Adipose tissue (tissue), 3 donors: ENCODE results near the gene SBK3. TPM values are rescaled to one million over a fixed set of nuclear protein-coding genes. Genes with fewer than 3 reads are reported as not detected.
"Not testable (repeated sequence)": the region's sequence is repeated elsewhere in the genome, so short reads cannot be mapped to it uniquely, and the experiment has no call there.

ENCODE experiments used
- H3K27ac ChIP-seq: one replicate; pipeline ENCODE4 v1.5.1; 2013; ENCODE audit warnings: low read depth, low read length
- WGBS, 3 donors: extraction: QIAGEN DNeasy Blood & Tissue Kit; methylation state at CpG; one replicate each; pipeline ENCODE4 v1.1.7; 2013; 5-methylcytosine and 5-hydroxymethylcytosine counted together
- polyA plus RNA-seq, 3 donors: library from polyadenylated mRNA; stranded (reverse); fragments of 200-250 nt; gene quantifications; one replicate each; pipeline ENCODE4 v1.2.3, GENCODE V29; 2013
- donor health status: healthy with polysubstance abuse.
- donor health status: Bipolar disorder and iron deficiency.
- donor health status: healthy.

Gene SBK3, protein sequence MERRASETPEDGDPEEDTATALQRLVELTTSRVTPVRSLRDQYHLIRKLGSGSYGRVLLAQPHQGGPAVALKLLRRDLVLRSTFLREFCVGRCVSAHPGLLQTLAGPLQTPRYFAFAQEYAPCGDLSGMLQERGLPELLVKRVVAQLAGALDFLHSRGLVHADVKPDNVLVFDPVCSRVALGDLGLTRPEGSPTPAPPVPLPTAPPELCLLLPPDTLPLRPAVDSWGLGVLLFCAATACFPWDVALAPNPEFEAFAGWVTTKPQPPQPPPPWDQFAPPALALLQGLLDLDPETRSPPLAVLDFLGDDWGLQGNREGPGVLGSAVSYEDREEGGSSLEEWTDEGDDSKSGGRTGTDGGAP
- polyA plus RNA-seq, result 1 to 10 TPM in 2 of 3 donors, under 1 TPM in 1; 0.29 to 1.6 (median 1.2) TPM

GRCh38 chr19:55545443-55545842 is at the start of gene SBK3:
TSS of gene SBK3 (minus strand) at chr19:55545543. CDS start at chr19:55545543, 0 bp downstream.
- WGBS, 3 donors, result 58 to 89% (median 84%) methylated on average over 5 to 10 of the region's 10 CpGs
- H3K27ac ChIP-seq, result no peak within 1 kb of the TSS

GRCh38 chr19:55593096-55593772 is 47.9 kb upstream of the SBK3 start:
- WGBS, 3 donors, result 89% methylated on average over 39 to 68 of the region's 68 CpGs

GRCh38 chr19:55592391-55593090 is 47.2 kb upstream of the SBK3 start:
- no peak overlapping the region for H3K27ac ChIP-seq
- WGBS, 3 donors, result 91 to 93% (median 92%) methylated on average over 41 to 73 of the region's 73 CpGs

More at GRCh38 chr19:55593096-55593772, 47.9 kb upstream of the SBK3 start:
- no peak overlapping the region for H3K27ac ChIP-seq

- no peak overlapping the region for H3K27ac ChIP-seq
- 79 to 88% (median 83%) methylated on average over 10 of the region's 10 CpGs for WGBS, 3 donors
Observed at GRCh38 chr19:55591555-55591954, 46.2 kb upstream of the SBK3 start.

DNA sequence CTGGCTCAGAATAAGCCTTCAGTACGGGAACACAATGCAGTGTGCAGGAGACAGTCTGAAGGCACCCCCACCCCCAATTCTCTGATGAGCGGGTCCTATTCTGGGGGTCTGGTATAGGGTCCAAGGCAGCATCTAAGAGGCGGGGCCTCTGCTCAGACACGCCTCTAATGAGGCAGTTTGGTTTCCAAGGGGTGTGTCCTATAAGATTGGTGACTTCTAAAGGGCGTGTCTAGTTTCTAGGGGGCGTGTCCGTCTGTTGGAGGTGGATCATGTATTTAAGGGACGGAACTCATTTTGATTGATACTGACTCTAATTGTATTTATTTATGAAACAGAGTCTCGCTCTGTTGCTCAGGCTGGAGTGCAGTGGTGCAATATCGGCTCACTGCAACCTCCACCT is 45.3 kb upstream of the SBK3 start:
- 82 to 87% (median 82%) methylated on average over 10 of the region's 10 CpGs for WGBS, 3 donors
- H3K27ac ChIP-seq, result no peak overlapping the region

DNA sequence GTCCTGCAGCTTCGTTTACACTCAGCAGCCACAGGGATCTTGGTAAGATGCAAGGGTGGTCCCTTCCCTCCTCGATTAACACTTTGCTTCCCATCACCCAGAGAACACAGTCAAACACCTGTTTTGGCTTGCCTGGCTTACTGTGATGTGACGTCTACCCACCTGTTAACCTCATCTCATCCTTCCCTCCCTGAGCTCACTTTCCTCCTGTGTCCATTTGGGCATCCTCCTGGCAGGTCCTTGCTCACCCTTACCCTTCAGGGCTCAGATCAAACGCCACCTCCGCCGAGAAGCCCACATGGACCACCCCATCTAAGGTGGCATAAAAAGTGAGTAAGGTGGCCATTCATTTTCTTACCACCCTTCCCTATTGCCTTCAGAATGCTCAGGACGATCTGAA is 44.8 kb upstream of the SBK3 start:
- 49 to 62% (median 59%) methylated on average over 7 of the region's 7 CpGs for WGBS, 3 donors

DNA sequence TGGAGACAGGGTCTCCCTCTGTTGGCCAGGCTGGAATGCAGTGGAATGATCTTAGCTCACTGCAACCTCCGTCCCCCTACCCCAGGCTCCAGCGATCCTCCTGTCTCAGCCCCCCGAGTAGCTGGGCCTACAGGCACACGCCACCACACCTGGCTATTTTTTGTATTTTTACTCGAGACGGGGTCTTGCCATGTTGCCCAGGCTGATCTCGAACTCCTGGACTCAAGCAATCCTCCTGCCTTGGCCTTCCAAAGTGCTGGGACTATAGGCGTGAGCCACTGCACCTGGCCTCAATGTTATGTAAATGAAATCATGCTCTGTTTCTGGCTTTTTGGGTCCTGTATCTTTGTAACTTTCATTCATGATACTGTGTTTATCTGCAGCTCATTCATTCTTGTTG is 43.4 kb upstream of the SBK3 start:
- WGBS, 3 donors, result 84 to 94% (median 93%) methylated on average over 8 of the region's 8 CpGs

More for the DNA sequence above, 44.8 kb upstream of the SBK3 start:
- no peak overlapping the region for H3K27ac ChIP-seq

DNA sequence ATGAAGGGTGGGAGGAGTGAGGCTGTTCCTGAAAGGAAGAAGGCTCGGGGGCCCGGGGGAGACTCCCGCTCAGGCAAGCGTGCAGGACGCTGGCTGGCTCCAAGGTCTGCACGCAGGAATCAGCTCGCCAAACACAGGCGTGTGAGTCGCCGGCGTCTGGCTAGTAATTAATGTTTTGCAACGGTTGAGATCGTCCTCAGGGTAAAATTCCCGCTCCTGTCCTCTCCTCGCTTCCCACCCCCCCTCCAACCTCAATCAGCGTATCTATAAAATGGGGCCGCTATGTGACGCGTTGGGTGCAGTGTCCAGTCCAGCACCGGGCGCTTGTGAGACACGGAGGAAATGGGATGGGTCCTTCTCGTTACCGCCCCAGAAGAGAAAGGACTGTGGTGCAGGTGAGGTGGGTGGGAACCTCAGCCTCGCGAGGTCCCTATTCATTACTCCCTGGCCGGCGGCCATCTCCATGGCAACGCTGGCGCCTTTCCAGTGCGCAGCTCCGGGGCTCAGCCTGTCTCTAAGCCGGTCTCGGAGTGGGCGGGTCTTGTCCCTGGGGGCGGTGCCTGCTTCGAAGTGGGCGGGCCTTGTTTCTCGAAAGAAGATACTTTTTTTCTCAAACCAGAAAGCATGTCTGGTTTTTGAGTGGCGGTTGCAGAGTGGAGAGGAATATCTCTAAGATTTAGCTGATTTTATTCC is 41.8 kb upstream of the SBK3 start:
- H3K27ac ChIP-seq, result no peak overlapping the region
- 0 to 1% (median 0%) methylated on average over 40 of the region's 40 CpGs for WGBS, 3 donors

More for the DNA sequence above, 43.4 kb upstream of the SBK3 start:
- H3K27ac ChIP-seq, result no peak overlapping the region

GRCh38 chr19:55585658-55586339 is 40.5 kb upstream of the SBK3 start:
- H3K27ac ChIP-seq, result no peak overlapping the region
- WGBS, 3 donors, result 2 to 3% (median 2%) methylated on average over 24 to 36 of the region's 36 CpGs

GRCh38 chr19:55584871-55585270 is 39.5 kb upstream of the SBK3 start:
- WGBS, 3 donors, result 95 to 96% (median 95%) methylated on average over 11 of the region's 11 CpGs
- H3K27ac ChIP-seq, result no peak overlapping the region

GRCh38 chr19:55583897-55584296 is 38.6 kb upstream of the SBK3 start:
- H3K27ac ChIP-seq, result not testable (repeated sequence)
- WGBS, 3 donors, result 66 to 76% (median 74%) methylated on average over 8 of the region's 8 CpGs

GRCh38 chr19:55582284-55582683 is 36.9 kb upstream of the SBK3 start:
- 55 to 67% (median 64%) methylated on average over 4 of the region's 4 CpGs for WGBS, 3 donors

DNA sequence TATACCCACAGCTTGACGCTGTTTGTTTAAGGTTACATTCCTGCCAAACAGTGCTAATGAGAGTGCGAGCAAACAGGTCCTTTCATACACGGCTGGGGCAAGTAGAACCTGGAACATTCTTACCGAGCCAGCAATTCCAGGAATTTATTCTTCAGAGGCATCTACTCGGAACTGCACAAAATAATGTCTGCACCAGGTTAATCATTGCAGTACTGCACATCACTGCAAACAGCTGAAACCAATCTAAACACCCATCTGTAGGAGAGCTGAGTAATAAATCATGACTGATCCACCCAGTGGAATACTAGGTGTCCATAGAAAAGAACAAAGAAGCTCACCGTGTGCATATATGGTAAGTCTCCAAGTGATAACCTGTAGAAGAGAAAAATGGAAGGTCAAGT is 36.5 kb upstream of the SBK3 start:
- H3K27ac ChIP-seq, result no peak overlapping the region
- 11 to 33% (median 33%) methylated on average over 6 of the region's 6 CpGs for WGBS, 3 donors

More at GRCh38 chr19:55582284-55582683, 36.9 kb upstream of the SBK3 start:
- H3K27ac ChIP-seq, result not testable (repeated sequence)

DNA sequence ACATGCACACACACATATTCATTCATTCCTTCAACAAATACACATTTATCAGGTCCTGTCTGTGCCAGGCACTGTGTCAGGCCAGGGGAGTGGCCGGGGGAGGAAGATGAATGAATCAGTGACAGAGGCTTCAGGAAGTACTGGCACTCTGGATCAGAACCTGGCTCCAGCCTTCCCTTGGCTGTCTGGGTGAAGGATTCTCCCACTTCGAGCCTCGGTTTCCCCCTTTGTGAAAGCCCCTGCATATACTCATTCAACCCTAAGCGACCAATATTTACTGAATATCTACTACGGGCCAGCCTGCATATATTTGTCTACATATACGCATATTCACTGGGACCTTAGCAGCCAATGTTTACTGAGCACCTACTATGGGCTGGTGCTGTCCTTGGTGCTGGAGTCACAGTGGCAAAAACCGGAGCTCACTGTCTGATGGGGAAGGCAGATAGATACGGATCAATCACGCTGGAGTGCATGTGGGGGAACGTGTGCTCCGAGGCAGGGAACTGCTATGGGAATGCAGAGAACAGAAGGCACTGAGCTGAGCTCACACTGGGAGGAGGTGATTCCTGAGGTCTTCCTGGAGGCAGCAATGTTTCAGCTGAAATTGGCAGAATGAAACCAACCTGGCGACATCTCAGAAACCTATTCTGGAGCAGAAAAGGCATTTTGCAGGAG is 35.9 kb upstream of the SBK3 start:
- WGBS, 3 donors, result 23 to 31% (median 31%) methylated on average over 12 of the region's 12 CpGs

GRCh38 chr19:55580628-55581144 is 35.3 kb upstream of the SBK3 start, which contains the start of gene ZNF579:
TSS of gene ZNF579 (minus strand) at chr19:55580848. CDS start at chr19:55579639, 1,209 bp downstream.
- H3K27ac ChIP-seq, result no peak within 1 kb of the TSS
- 0 to 2% (median 0%) methylated on average over 12 to 24 of the region's 24 CpGs for WGBS, 3 donors

More for the DNA sequence above, 35.9 kb upstream of the SBK3 start:
- no peak overlapping the region for H3K27ac ChIP-seq

GRCh38 chr19:55579766-55580621 is 34.7 kb upstream of the SBK3 start:
- H3K27ac ChIP-seq, result no peak overlapping the region
- 9 to 10% (median 9%) methylated on average over 18 to 20 of the region's 20 CpGs for WGBS, 3 donors
